ENCODE measurements around the gene SOS1. TPM values are rescaled to one million over a fixed set of nuclear protein-coding genes. Genes with fewer than 3 reads are reported as not detected.

Gene SOS1
- total and polyA plus RNA-seq, 3 donors from 2014 or later, result 27.0 to 48.7 (median 40.6) TPM

DNA sequence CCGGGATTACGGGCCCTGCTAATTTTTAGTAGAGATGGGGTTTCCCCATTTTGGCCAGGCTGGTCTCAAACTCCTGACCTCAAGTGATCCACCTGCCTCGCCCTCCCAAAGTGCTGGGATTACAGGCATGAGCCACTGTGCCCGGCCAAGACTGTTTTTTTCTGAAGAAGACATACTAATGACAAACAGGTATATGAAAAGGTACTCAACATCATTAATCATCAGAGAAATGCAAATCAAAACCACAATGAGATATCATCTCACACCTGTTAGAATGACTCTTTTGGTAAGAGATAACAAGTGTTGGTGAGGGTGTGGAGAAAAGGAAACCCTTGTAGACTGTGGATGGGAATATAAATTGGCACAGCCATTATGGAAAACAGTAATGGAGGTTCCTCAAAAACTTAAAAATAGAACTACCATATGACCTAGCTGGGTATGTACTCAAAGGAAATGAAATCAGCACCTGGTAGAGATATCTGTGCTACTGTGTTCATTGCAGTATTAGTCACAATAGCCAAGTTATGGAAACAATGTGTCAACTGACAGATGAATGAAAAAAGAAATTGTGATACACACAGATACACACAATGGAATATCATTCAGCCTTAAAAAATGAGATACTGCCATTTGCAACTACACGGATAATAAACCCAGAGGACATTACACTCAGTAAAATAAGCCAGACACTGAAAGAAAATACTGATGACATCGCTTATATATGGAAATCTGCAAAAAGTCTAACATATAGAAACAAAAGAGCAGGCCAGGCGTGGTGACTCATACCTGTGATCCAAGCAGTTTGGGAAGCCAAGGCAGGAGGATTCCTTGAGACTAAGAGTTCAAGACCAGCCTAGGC, 20.8 kb downstream of the SOS1 start:
- WGBS, 2 donors, result 86 to 89% methylated on average over 7 of the region's 7 CpGs
- no peaks in the 10 kb centered on the region for H3K36me3 ChIP-seq (ENCODE audit: low read depth, missing control alignments)
- H3K4me1 ChIP-seq, result no peaks in the 10 kb centered on the region
- no peak for TF ChIP-seq POLR2A (IDR thresholded peaks at IDR 0.05)
- TF ChIP-seq, protein P1, sequence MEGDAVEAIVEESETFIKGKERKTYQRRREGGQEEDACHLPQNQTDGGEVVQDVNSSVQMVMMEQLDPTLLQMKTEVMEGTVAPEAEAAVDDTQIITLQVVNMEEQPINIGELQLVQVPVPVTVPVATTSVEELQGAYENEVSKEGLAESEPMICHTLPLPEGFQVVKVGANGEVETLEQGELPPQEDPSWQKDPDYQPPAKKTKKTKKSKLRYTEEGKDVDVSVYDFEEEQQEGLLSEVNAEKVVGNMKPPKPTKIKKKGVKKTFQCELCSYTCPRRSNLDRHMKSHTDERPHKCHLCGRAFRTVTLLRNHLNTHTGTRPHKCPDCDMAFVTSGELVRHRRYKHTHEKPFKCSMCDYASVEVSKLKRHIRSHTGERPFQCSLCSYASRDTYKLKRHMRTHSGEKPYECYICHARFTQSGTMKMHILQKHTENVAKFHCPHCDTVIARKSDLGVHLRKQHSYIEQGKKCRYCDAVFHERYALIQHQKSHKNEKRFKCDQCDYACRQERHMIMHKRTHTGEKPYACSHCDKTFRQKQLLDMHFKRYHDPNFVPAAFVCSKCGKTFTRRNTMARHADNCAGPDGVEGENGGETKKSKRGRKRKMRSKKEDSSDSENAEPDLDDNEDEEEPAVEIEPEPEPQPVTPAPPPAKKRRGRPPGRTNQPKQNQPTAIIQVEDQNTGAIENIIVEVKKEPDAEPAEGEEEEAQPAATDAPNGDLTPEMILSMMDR (IDR thresholded peaks at IDR 0.05), result no peak
- no peaks in the 10 kb centered on the region for H3K9me3 ChIP-seq
- H3K4me3 ChIP-seq, result no peak overlapping the region
- no peak for DNase-seq
- H3K27me3 ChIP-seq, result no peaks in the 10 kb centered on the region
- intact Hi-C loops (cut with DNase I; ENCODE audit: low total_unique reads), result no loop called here
- no peak overlapping the region for H3K27ac ChIP-seq

- no peak overlapping the region for H3K4me3 ChIP-seq
- no peak overlapping the region for H3K27ac ChIP-seq
- WGBS, 2 donors, result 86 to 89% methylated on average over 2 of the region's 2 CpGs
- H3K9me3 ChIP-seq, result no peaks in the 10 kb centered on the region
- TF ChIP-seq POLR2A (IDR thresholded peaks at IDR 0.05), result no peak
- TF ChIP-seq, protein P1 (IDR thresholded peaks at IDR 0.05), result no peak
- H3K36me3 ChIP-seq (ENCODE audit: low read depth, missing control alignments), result no peaks in the 10 kb centered on the region
- no peaks in the 10 kb centered on the region for H3K4me1 ChIP-seq
- DNase-seq, result no peak
- no peaks in the 10 kb centered on the region for H3K27me3 ChIP-seq
- intact Hi-C loops (cut with DNase I; ENCODE audit: low total_unique reads), result no loop called here
Observed at GRCh38 chr2:39099310-39099869, 21.5 kb downstream of the SOS1 start.

DNA sequence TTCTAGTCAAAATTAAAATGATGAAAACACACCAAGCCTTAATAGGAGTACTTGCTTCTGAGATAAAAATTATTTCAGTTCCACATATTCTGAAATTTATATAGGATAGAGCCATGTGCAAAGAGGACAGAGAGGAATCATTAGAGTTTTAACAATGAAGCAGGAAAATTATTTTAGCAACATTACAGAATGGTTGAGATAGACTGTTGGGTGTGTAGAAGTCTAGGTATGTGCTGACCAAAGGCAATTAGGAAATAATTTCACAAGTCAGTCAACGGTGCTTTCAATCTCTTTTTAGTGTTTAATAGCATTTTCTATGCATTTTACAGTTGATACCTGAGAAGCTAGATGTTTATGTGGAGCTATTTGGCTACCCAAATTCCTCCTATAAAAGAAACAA, 25.2 kb downstream of the SOS1 start:
- intact Hi-C loops (cut with DNase I; ENCODE audit: low total_unique reads), result no loop called here
- WGBS, 2 donors, result 94 to 95% methylated on average over 1 of the region's 1 CpG

DNA sequence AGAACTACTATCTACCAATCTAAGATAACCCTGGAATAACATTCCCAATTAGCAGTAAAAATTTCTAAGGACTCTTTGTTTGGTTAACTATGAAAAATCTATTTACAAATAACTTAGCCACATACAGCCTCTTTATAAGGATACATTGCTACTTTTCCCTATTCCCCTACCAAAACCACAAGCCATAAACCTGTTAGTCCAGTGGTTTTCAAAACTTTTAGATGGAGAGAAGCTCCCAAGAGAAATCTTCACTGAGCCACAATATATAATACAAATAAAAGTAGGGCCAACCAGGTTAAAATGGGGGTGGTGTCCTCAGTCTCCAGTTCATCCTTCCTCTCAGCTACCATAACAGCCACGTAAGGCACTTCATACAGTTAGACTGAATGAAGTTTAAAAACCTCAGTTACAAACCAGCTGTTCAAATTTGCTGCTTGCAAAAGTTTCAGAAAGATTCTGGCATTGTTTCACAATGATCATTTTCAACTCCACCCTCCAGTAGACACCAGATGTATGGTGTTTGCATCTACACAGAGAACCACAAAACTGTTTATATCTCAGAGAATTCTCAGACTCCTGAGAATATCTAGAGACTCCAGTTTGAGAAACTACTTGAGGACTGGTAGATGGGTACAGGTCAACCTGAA, 26.0 kb downstream of the SOS1 start:
- TF ChIP-seq, protein P1 (IDR thresholded peaks at IDR 0.05), result no peak
- no peak for TF ChIP-seq POLR2A (IDR thresholded peaks at IDR 0.05)
- Histone ChIP-seq H3K27ac (no peak overlapping the region), H3K27me3 (no peaks in the 10 kb centered on the region), H3K36me3 (ENCODE audit: low read depth, missing control alignments) (no peaks in the 10 kb centered on the region), H3K4me1 (no peaks in the 10 kb centered on the region), H3K4me3 (no peak overlapping the region), H3K9me3 (no peaks in the 10 kb centered on the region)
- DNase-seq, result no peak
- 54 to 73% methylated on average over 1 of the region's 1 CpG for WGBS, 2 donors
- intact Hi-C loops (cut with DNase I; ENCODE audit: low total_unique reads), result no loop called here

More for the DNA sequence above, 25.2 kb downstream of the SOS1 start:
- H3K27me3 ChIP-seq, result no peaks in the 10 kb centered on the region
- H3K4me3 ChIP-seq, result no peak overlapping the region
- no peak for DNase-seq
- no peaks in the 10 kb centered on the region for H3K9me3 ChIP-seq
- TF ChIP-seq, protein P1 (IDR thresholded peaks at IDR 0.05), result no peak
- TF ChIP-seq POLR2A (IDR thresholded peaks at IDR 0.05), result no peak
- H3K27ac ChIP-seq, result no peak overlapping the region
- no peaks in the 10 kb centered on the region for H3K4me1 ChIP-seq
- no peaks in the 10 kb centered on the region for H3K36me3 ChIP-seq (ENCODE audit: low read depth, missing control alignments)
